Endothelial cell of umbilical vein (primary cell): Measurements from ENCODE around the gene CDC14B.

Experiments used
- CTCF ChIP-seq, 2 donors: IDR thresholded peaks; 1 replicate in 1 of 2; 2 replicates in 1 of 2; pipeline ENCODE4 v1.5.1; 2011; ENCODE audit warnings: low read length in 2 of 2, mild to moderate bottlenecking in 2 of 2, moderate library complexity in 2 of 2, control low read depth in 1 of 2, inconsistent platforms in 1 of 2, low read depth in 1 of 2; ENCODE audit not compliant: insufficient read depth in 1 of 2; ENCODE audit errors: extremely low read depth in 1 of 2
- EZH2 ChIP-seq: IDR thresholded peaks from 2 replicates; pipeline ENCODE4 v1.6.1; 2012; ENCODE audit warnings: borderline replicate concordance, low read depth, mild to moderate bottlenecking, moderate library complexity, low read length, inconsistent platforms; ENCODE audit not compliant: severe bottlenecking
- MAX ChIP-seq: IDR thresholded peaks from 2 replicates; pipeline ENCODE4 v1.6.1; 2011; ENCODE audit not compliant: insufficient read depth, insufficient read length
- POLR2A ChIP-seq: IDR thresholded peaks from 2 replicates; pipeline ENCODE4 v1.6.1; 2012; ENCODE audit warnings: low read depth, mild to moderate bottlenecking, control low read depth, low read length
- POLR2AphosphoS5 ChIP-seq: IDR thresholded peaks from 2 replicates; pipeline ENCODE4 v1.6.1; 2012; ENCODE audit warnings: low read depth, mild to moderate bottlenecking, control low read depth, low read length, moderate library complexity; ENCODE audit not compliant: insufficient read depth

- no peak for TF ChIP-seq POLR2AphosphoS5
- TF ChIP-seq MAX, result no peak
- no peak for TF ChIP-seq CTCF (IDR thresholded peaks at IDR 0.05; ENCODE audit: extremely low read depth in 1 of 2, insufficient read depth in 1 of 2, low read depth in 1 of 2, low read length in 2 of 2)
- TF ChIP-seq POLR2A, result no peak
- no peak for TF ChIP-seq EZH2
Measured at GRCh38 chr9:96487029-96487396, 132.6 kb downstream of the CDC14B start.
